COR-L47 (cell line): ENCODE measurements around the gene PFDN1.

ENCODE experiments used
- DNase-seq: peaks from one replicate; lab custom pipeline; 2025; lab: John Stamatoyannopoulos, UW

PFDN1 gene

GRCh38 chr5:140328036-140328764 lies 25.3 kb upstream of the PFDN1 start:
- no peak for DNase-seq

DNA sequence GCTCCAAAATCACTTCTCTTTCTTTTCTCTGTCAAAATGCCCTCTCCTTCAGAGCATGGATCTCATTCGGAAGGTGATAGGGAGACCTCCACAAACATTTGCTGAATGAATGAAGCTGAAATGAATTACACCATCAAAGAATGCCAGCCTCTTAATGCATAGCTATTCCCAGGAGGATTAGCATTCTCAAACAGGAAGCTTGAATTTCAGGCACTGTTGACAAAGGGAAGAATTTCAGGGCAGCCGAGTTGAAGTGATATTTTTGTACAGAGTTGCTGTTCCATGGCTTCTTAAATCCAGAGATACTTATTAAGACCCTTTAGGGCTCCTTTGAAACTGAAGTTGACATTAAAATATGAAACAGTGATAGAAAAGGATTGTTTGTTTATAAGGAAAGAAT lies 24.7 kb upstream of the PFDN1 start:
- no peak for DNase-seq

DNA sequence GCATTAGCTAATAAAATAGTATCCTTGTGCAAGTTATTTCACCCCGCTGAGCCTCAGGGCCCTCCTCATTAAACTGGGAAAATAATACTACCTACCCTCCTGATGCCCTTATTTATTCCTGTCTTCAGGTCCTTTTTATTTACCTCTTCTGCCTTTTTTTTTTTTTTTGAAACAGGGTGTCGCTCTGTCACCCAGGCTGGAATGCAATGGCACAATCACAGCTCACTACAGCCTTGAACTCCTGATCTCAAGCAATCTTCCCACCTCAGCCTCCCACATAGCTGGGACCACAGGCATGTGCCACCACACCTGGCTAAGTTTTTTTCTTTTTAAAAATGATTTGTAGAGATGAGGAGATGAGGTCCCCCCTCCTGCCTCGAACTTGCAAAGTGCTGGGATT lies 22.6 kb upstream of the PFDN1 start:
- DNase-seq = no peak

DNA sequence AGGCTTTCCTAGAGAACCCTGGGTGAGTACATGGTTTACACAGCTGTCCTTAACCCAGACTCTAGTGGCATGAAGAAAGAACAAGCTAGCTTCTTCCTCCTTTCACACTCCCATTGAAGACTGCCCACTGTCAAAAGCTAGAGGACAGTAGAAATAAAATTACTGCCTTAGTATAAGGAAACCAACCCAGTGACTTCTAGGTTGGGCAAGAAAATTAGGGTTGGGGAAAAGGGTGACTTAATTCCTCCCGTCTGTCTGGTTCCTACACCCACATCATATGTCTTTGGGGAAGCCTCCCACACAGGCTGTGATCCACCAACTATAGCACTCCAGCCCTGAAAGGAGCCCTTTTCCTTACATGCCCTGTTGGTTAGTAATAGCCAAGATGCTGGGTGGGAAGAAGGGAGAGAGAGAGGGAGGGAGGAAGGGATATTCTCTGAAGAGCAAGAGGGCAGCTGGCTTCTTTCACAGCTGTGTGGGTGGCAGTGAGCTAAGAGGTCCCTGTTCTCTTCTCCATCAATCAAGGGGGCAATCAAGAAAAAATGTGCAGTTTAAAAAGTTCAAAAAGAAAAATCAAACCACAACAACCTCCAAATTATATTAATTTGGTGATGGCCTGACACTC lies 21.8 kb upstream of the PFDN1 start:
- DNase-seq = no peak

GRCh38 chr5:140324041-140324600 lies 21.2 kb upstream of the PFDN1 start:
- no peak for DNase-seq

DNA sequence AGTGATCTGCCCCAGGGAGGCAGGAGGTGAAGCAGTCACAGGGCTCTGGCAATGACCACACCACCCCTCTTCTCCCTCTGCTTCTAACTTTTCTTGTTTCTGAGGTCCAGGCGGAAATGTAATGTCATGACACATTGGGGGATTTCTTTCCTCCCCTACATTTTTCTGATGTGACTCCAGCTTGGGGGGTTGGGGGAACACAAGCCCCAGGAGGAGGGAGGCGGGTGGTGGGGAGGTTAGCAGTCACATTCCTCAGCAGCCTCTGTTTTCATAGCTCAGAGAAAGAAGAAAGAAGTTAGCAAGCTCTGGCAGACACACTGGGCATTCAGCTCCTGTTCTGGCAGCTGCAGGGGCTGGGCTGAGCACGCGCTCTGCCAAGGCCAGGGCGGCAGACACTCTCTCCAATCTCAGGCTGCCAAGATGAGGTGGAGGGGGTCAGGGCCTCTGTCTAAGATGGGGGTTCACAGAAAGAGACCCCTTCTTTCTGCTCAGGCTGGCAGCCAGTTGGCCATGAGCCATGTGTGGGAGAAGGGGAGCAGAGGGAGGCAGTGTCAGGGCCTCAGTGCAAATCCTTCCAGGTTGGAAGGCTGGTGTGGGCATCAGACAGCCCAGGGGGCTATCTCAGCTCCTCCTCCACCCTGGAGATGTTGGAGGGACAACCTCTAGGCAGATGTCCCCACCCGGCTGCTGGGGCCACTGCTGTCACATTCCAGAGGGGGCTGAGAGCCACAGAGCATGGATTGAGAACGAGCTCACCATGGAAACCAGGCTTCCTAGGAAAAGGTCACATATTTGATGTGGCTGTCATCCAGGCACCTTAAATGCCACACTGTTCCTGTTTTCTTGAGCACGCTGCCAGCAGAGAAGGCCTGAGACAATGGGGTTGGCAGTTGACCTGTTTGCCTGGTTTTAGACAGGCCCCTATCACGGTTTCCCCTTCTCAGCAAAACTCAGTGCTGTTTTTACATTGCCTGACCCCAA lies 20.1 kb upstream of the PFDN1 start:
- no peak for DNase-seq

DNA sequence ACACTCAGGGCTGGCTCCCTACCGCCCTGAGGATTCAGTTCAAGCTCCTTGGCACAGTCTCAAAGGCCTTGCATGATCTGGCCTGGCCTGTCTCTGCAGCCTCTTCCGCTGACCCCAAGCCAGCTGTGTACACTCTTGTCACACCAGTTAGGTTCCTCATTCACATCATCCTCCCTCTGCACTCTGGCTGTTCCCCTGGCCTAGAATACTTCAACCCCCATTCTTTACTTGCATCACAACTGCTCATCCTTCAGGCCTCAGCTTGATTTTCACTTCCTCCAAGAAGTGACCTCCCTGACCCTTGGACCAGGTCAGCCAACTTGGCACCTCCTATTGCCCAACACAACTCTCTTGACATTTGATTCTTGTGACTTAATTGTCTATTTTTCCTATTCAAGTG lies 18.9 kb upstream of the PFDN1 start:
- no peak for DNase-seq

GRCh38 chr5:140319833-140320232 lies 16.9 kb upstream of the PFDN1 start:
- DNase-seq = no peak

DNA sequence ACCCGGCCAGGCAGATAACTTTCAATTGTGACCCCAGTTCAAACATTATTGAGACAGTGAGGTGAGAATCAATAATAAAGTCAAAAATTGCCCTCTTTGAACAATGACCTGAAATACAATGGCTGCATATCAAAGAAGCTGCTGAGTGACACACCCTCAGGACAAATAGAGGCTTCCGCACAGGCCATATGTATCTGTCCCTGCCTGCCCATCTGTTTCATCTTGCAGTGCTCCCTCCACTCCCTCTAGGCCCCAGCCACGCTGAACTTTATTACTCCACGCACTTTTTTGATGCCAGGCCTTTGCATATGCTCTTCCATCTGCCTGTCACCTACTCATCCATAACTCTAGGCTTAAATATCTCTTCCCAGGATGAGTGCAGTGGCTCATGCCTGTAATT lies 15.9 kb upstream of the PFDN1 start:
- no peak for DNase-seq

- no peak for DNase-seq
Observed at GRCh38 chr5:140317859-140318258, 15.0 kb upstream of the PFDN1 start.

DNA sequence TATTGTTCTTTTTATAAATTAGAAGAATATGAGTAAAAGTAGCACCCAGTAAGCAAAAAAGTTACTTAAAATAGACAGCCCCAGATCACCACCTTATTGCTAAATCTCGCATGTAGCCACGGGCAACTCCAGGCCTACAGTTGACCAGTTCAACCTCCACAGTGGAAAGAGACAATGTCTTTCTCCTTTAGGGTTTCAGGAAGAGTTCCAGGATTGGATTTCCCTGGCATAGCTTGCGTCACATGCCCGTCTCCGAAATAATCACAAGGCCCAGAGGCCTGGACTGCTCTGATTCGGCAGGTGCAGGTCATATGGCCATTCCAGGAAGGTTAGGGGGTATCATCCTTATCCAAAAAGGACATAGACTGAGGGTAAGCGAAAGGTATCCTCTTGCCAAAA lies 9.9 kb upstream of the PFDN1 start:
- DNase-seq = no peak

DNA sequence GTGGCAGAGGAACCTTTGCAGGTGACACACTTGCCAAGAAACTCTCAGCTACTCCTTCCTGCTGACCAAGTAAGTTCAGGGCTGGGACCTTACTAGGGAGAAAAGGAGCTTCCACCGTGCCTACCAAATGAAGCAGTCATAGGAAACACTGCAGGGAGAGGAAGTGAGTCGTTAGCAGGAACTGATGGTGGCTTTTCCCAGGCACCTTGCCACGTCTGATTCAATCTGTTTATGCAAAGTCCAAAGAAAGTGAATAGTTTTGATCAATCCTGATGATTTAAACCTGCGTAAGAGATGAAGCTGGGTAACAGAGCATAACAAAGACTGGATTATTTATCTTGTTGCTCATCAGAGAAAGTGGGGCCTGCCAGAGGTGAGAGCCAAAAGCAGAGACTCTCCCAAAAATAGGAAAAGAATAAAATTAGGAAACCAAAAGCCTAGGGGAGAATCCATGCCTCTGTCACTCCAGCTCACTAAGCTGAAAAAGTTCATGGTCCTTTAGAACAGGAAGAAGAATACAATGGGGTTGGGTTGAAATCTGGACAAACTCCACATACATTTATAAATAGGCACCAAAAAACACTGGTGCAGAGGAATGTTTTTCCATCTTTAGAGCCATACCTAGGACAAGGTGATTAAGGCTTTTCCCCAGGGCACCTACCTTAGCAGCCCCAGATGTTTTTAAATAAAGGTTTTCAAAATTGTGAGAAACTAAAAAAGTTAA lies 9.3 kb upstream of the PFDN1 start:
- no peak for DNase-seq

DNA sequence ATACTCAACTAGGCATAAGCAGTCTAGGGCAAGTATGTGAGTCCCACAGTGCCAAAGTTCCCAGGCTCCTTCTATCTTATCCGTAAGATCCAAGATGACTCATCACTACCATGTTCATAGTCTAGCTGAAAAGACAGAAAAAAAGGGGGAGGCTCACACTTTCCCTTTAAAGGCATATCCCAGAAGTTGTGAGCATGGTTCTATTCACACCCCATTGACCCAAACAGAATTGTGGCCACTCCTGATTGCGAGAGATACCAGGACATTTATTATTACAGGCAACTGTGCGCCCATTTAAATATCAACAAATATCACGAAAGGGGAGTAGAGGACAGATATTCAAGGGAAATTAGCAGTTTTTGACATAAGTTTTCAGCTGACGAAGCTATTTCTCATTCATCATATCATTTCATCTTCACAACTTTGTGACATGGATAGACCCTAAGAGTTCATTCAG lies 8.1 kb upstream of the PFDN1 start:
- DNase-seq = no peak

GRCh38 chr5:140310434-140310833 lies 7.5 kb upstream of the PFDN1 start:
- no peak for DNase-seq

- no peak for DNase-seq
Observed at GRCh38 chr5:140309706-140310249, 6.9 kb upstream of the PFDN1 start.

DNA sequence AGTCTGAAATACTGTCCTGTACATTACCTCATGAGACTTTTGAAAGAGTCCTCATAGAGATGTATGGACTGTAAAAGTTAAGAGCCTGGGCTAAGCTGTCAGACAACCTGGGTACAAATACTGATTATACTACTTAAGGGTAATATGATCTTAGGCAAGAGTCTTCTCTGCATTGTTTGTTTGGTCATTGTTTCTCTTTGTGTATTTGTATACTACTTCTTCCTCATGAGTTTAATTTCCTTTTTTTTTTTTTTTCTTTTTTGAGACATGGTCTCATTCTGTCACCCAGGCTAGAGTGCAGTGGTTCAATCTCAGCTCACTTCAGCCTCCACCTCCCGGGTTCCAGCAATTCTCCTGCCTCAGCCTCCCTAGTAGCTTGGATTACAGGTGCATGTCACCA lies 2.6 kb upstream of the PFDN1 start:
- DNase-seq = no peak

GRCh38 chr5:140303966-140304365 lies 1.1 kb upstream of the PFDN1 start:
- no peak for DNase-seq

DNA sequence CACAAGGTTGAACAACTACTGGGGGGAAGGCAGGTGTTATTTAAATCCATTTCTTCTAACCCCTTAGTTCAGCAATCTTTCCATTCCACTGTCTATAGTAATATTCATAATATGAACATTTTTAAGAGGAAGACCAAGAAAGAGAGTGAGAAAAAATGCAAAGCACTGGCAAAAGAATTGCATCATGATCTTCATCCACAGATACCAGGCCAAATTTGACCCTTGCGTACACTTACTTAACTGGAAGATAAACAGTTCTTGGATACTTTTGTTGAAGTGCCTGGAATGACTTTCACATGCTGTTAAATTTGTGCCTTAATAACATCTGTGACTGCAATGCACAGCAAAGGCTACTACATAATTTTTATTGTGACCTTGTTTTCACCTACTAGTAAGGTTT lies 1.8 kb downstream of the PFDN1 start:
- no peak for DNase-seq

GRCh38 chr5:140299056-140299455 lies 3.8 kb downstream of the PFDN1 start:
- no peak for DNase-seq

GRCh38 chr5:140298183-140298601 lies 4.7 kb downstream of the PFDN1 start:
- no peak for DNase-seq

GRCh38 chr5:140297283-140297682 lies 5.6 kb downstream of the PFDN1 start:
- DNase-seq = no peak
